Endothelial cell of umbilical vein (primary cell): Measurements from ENCODE around the gene WNT6. TPM values are rescaled to one million over a fixed set of nuclear protein-coding genes. Genes with fewer than 3 reads are reported as not detected.

ENCODE experiments used
- BruUV-seq: library from RNA; stranded (reverse); fragments of 400-500 nt; replicated peaks from 2 replicates; lab custom pipeline; 2021; lab: Mats Ljungman, UMichigan
- CTCF ChIA-PET: fragments of 300-600, 350-600 bp; sonication (Branson Sonifier 250); formaldehyde crosslinking; loops from one replicate; lab custom pipeline; 2021; ENCODE audit warnings: antibody characterized with exemption, inconsistent platforms; lab: Charles Lee
- POLR2A ChIA-PET: fragments of 300-600, 350-600 bp; sonication (Branson Sonifier 250); formaldehyde crosslinking; loops from one replicate; lab custom pipeline; 2021; ENCODE audit warnings: antibody characterized with exemption, inconsistent platforms; lab: Charles Lee
- DNase-seq: peaks from one replicate; pipeline ENCODE4 v3.0.0-alpha.2; 2011; ENCODE audit warnings: low read depth, low spot score
- FAIRE-seq: peaks from 2 replicates; lab custom pipeline; 2011; peaks lifted over from hg19 to GRCh38; lab: Jason Lieb, UNC
- H2AFZ ChIP-seq: 2 replicates; pipeline ENCODE4 v1.6.0; 2012; ENCODE audit warnings: low read depth, low read length, control low read depth, inconsistent platforms
- H3K27ac ChIP-seq: 2 replicates; pipeline ENCODE4 v1.5.1; 2011; ENCODE audit warnings: low read depth, mild to moderate bottlenecking, control low read depth, low read length, moderate library complexity; ENCODE audit not compliant: insufficient read depth
- H3K27me3 ChIP-seq, 2 experiments: 2 replicates each; pipeline versions ENCODE4 v1.6.0 to v1.6.1; 2011; ENCODE audit warnings: low read length in 2 of 2, mixed read lengths in 1 of 2; ENCODE audit not compliant: control insufficient read depth in 2 of 2, insufficient read depth in 2 of 2
- H3K36me3 ChIP-seq, 2 experiments: 2 replicates in 1 of 2; 3 replicates in 1 of 2; pipeline ENCODE4 v1.5.1; 2011; ENCODE audit warnings: low read length in 2 of 2, mild to moderate bottlenecking in 1 of 2, moderate library complexity in 1 of 2; ENCODE audit not compliant: control insufficient read depth in 2 of 2, insufficient read depth in 2 of 2; ENCODE audit errors: extremely low read depth in 1 of 2
- H3K4me1 ChIP-seq: 3 replicates; pipeline ENCODE4 v1.5.1; 2011; ENCODE audit warnings: mild to moderate bottlenecking, low read length; ENCODE audit not compliant: control insufficient read depth, insufficient read depth; ENCODE audit errors: extremely low read depth
- H3K4me2 ChIP-seq: 2 replicates; pipeline ENCODE4 v1.6.1; 2011; ENCODE audit warnings: low read length, control low read depth, mixed read lengths; ENCODE audit not compliant: insufficient read depth
- H3K4me3 ChIP-seq, 3 experiments: fragments of 200-600 bp in 1 of 3; sonication (generic), shearing (Covaris generic) in 1 of 3; replicated peaks in 1 of 3; 2 replicates each; pipeline ENCODE4 v1.5.1; 2011 to 2016; ENCODE audit warnings: control low read depth in 3 of 3, low read length in 3 of 3, mild to moderate bottlenecking in 2 of 3, inconsistent platforms in 1 of 3, low read depth in 1 of 3, moderate library complexity in 1 of 3; ENCODE audit not compliant: insufficient read depth in 1 of 3
- H3K79me2 ChIP-seq: 2 replicates; pipeline ENCODE4 v1.6.0; 2012; ENCODE audit warnings: low read length, inconsistent platforms; ENCODE audit not compliant: control insufficient read depth, insufficient read depth
- H3K9ac ChIP-seq: replicated peaks from 2 replicates; pipeline ENCODE3; 2011; ENCODE audit warnings: low read length, control low read depth; ENCODE audit not compliant: insufficient read depth; ENCODE audit errors: extremely low read depth
- H3K9me1 ChIP-seq: replicated peaks from 3 replicates; pipeline ENCODE4 v1.6.0; 2011; ENCODE audit warnings: mild to moderate bottlenecking, low read length; ENCODE audit not compliant: control insufficient read depth, insufficient read depth; ENCODE audit errors: extremely low read depth
- H3K9me3 ChIP-seq: replicated peaks from 2 replicates; pipeline ENCODE4 v1.5.1; 2012; ENCODE audit warnings: low read length, inconsistent platforms; ENCODE audit not compliant: control insufficient read depth, insufficient read depth
- H4K20me1 ChIP-seq: replicated peaks from 2 replicates; pipeline ENCODE3; 2011; ENCODE audit warnings: mild to moderate bottlenecking, low read length; ENCODE audit not compliant: control insufficient read depth, insufficient read depth; ENCODE audit errors: extremely low read depth
- CTCF ChIP-seq, 2 donors: IDR thresholded peaks; 1 replicate in 1 of 2; 2 replicates in 1 of 2; pipeline ENCODE4 v1.5.1; 2011; ENCODE audit warnings: low read length in 2 of 2, mild to moderate bottlenecking in 2 of 2, moderate library complexity in 2 of 2, control low read depth in 1 of 2, inconsistent platforms in 1 of 2, low read depth in 1 of 2; ENCODE audit not compliant: insufficient read depth in 1 of 2; ENCODE audit errors: extremely low read depth in 1 of 2
- EZH2 ChIP-seq: IDR thresholded peaks from 2 replicates; pipeline ENCODE4 v1.6.1; 2012; ENCODE audit warnings: borderline replicate concordance, low read depth, mild to moderate bottlenecking, moderate library complexity, low read length, inconsistent platforms; ENCODE audit not compliant: severe bottlenecking
- FOS ChIP-seq: IDR thresholded peaks from 2 replicates; pipeline ENCODE4 v1.6.1; 2011; ENCODE audit warnings: mild to moderate bottlenecking, low read length, moderate library complexity, borderline replicate concordance; ENCODE audit not compliant: insufficient read depth
- GATA2 ChIP-seq: IDR thresholded peaks from 2 replicates; pipeline ENCODE4 v1.7.0; 2011; ENCODE audit warnings: low read depth, mild to moderate bottlenecking, moderate library complexity, mixed read lengths, low read length; ENCODE audit not compliant: insufficient read length, insufficient read depth
- JUN ChIP-seq: IDR thresholded peaks from 2 replicates; pipeline ENCODE4 v1.6.1; 2011; ENCODE audit warnings: borderline replicate concordance, low read depth; ENCODE audit not compliant: insufficient read length, insufficient read depth
- MAX ChIP-seq: IDR thresholded peaks from 2 replicates; pipeline ENCODE4 v1.6.1; 2011; ENCODE audit not compliant: insufficient read depth, insufficient read length
- MYC ChIP-seq: IDR thresholded peaks from one replicate; pipeline ENCODE4 v1.6.1; 2011; ENCODE audit warnings: mild to moderate bottlenecking, low read depth, low read length
- POLR2A ChIP-seq: IDR thresholded peaks from 2 replicates; pipeline ENCODE4 v1.6.1; 2012; ENCODE audit warnings: low read depth, mild to moderate bottlenecking, control low read depth, low read length
- POLR2AphosphoS5 ChIP-seq: IDR thresholded peaks from 2 replicates; pipeline ENCODE4 v1.6.1; 2012; ENCODE audit warnings: low read depth, mild to moderate bottlenecking, control low read depth, low read length, moderate library complexity; ENCODE audit not compliant: insufficient read depth
- dilution Hi-C: fragments of 300-500 bp; cut with MboI; formaldehyde crosslinking; loops from one replicate; pipeline ENCODE4 v1.15.0; 2019; ENCODE audit warnings: low sequenced_read_pairs; ENCODE audit not compliant: extremely low pct_ligation_motif_present
- intact Hi-C: fragments of 100-400 bp; cut with micrococcal nuclease; formaldehyde crosslinking; loops from one replicate; pipeline ENCODE4 v1.10.0; 2022
- polyA plus RNA-seq, 4 experiments: library from polyadenylated mRNA; depleted of rRNA in 3 of 4; stranded (reverse) in 3 of 4; unstranded in 1 of 4; fragments of >200 nt; gene quantifications; 2 replicates each; pipeline versions ENCODE4 v1.2.1 to v1.2.3, GENCODE V29; 2011 to 2012; ENCODE audit warnings: missing spikeins in 1 of 4
- total RNA-seq: library from RNA; stranded (reverse); gene quantifications from 2 replicates; pipeline ENCODE4 v1.2.3, GENCODE V29; 2021

The WNT6 gene
- total and polyA plus RNA-seq, 2 donors (not counting 3 experiments of a cell fraction or from before 2014, with no cell fraction given): not detected

- POLR2A ChIA-PET: no interaction called here
- Histone ChIP-seq H3K9me3 (no peaks in the 10 kb centered on the region), H3K4me1 (no peaks in the 10 kb centered on the region), H2AFZ (no peak overlapping the region), H3K27me3 (peaks cover 0 to 3% of the 10 kb centered on the region in 2 experiments), H3K9me1 (no peaks in the 10 kb centered on the region), H3K9ac (no peak overlapping the region), H4K20me1 (no peaks in the 10 kb centered on the region), H3K36me3 (no peaks in the 10 kb centered on the region), H3K79me2 (no peaks in the 10 kb centered on the region), H3K27ac (no peak overlapping the region), H3K4me2 (no peak overlapping the region), H3K4me3 (no peak overlapping the region)
- no peak for TF ChIP-seq MYC
- TF ChIP-seq MAX: no peak
- TF ChIP-seq FOS: no peak
- TF ChIP-seq EZH2: no peak
- no peak for TF ChIP-seq GATA2
- no peak for TF ChIP-seq JUN
- no peak for TF ChIP-seq CTCF (IDR thresholded peaks at IDR 0.05; ENCODE audit: extremely low read depth in 1 of 2, insufficient read depth in 1 of 2, low read depth in 1 of 2, low read length in 2 of 2)
- no peak for TF ChIP-seq POLR2A
- no peak for TF ChIP-seq POLR2AphosphoS5
- dilution Hi-C loops: no loop called here
- DNase-seq (no peak), FAIRE-seq (no peak)
- CTCF ChIA-PET: interaction anchor here (1.0 to 4.7 kb wide), 3 partner anchors 10 to 42 kb away, joined by 3 to 17 read pairs (median 7); partner anchors contain the start of gene CYP27A1
- BruUV-seq: no TSS peak
- intact Hi-C loops: no loop called here
Observed at GRCh38 chr2:218823196-218823855, 36.3 kb upstream of the WNT6 start.
